NCI-H774 (cell line): ENCODE data around the gene KASH5.
"Not testable (repeated sequence)": the region's sequence is repeated elsewhere in the genome, so short reads cannot be mapped to it uniquely, and the experiment has no call there.

Experiments used
- DNase-seq: peaks from one replicate; lab custom pipeline; 2025; lab: John Stamatoyannopoulos, UW

KASH5 gene

DNA sequence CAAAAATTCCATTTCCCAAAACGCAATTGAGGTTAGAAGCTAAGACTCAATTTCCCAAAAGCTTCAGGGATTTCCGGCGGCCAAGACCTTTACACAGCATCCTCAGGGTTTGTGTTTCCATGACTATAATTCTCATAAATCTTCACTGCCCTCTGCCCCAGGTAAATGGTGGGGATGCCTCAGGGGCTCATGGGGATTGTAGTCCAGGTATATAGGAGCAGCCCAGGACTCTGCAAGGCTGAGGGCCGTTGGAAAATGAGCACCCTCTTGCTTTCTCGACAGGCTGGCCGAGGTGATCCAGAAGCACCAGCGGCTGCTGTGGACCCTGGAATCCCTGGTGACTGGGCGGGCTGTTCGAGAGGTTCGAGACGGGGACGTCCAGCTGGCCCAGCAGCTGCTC, 71.3 kb downstream of the KASH5 start:
- DNase-seq = no peak

DNA sequence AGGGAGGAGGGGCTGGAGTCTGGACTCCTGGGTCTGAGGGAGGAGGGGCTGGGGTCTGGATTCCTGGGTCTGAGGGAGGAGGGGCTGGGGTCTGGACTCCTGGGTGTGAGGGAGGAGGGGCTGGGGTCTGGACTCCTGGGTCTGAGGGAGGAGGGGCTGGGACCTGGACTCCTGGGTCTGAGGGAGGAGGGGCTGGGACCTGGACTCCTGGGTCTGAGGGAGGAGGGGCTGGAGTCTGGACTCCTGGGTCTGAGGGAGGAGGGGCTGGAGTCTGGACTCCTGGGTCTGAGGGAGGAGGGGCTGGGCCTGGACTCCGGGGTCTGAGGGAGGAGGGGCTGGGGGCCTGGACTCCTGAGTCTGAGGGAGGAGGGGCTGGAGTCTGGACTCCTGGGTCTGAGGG, 73.1 kb downstream of the KASH5 start:
- not testable (repeated sequence) for DNase-seq

DNA sequence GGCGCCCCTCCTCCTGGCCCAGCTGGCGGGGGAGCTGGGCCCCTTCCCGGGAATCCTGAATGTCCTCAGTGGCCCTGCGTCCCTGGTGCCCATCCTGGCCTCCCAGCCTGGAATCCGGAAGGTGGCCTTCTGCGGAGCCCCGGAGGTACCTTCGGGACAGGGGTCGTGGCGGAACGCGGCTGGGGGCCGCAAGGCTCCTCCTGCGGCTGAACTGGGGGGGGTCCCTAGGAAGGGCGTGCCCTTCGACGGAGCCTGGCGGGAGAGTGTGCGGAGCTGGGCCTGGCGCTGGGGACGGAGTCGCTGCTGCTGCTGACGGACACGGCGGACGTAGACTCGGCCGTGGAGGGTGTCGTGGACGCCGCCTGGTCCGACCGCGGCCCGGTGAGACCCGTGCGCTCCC, 73.6 kb downstream of the KASH5 start:
- no peak for DNase-seq

DNA sequence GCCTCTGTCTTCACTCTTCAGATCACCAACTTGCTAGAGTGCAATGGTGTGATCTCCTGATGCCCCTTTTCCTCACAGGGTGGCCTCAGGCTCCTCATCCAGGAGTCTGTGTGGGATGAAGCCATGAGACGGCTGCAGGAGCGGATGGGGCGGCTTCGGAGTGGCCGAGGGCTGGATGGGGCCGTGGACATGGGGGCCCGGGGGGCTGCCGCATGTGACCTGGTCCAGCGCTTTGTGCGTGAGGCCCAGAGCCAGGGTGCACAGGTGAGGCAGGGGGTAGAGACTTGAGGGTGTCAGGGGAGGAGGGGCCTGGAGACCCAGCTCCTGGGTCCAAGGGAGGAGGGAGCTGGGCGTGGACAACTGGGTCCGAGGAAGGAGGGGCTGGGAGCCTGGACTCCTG, 74.4 kb downstream of the KASH5 start:
- DNase-seq = no peak

DNA sequence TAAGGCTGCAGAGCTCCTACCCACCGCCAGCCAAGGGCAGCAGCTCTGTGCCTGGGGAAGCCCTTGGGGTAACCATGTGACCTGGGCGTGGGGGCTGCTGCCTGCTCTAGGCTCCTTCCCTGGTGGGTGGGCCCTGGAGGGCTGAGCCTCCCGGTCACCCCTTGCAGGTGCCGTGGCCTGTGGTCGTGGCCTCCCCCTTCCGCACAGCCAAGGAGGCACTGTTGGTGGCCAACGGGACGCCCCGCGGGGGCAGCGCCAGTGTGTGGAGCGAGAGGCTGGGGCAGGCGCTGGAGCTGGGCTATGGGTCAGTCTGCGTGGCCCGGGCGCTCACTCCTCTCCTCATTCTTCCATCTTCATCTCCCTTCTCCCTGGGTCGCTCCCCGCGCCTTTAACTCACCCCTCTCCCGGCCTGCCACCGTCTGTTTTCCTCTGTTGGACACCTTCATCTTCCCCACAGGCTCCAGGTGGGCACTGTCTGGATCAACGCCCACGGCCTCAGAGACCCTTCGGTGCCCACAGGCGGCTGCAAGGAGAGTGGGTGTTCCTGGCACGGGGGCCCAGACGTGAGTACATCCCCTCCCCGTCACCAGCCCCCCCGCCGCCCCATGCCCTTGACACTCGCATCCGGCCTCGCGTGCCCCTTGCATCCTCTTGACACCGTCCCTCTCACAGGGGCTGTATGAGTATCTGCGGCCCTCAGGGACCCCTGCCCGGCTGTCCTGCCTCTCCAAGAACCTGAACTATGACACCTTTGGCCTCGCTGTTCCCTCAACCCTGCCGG, 76.1 kb downstream of the KASH5 start:
- DNase-seq = no peak

DNA sequence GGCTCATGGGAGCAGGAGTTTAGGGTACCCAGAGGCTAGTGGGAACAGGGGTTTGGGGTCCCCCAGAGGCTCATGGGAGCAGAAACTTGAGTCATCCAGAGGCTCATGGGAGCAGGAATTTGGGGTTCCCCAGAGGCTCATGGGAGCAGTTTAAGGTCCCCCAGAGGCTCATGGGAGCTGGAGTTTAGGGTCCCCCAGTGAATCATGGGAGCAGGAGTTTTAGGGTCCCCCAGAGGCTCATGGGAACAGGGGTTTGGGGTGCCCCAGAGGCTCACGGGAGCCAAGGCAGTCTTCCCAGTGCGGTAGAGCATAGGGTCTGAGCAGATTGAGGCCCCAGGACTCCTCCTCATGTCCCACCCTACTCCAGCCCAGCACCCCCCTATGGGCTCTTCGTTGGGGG, 77.3 kb downstream of the KASH5 start:
- no peak for DNase-seq
